Stimulated activated CD8-positive, alpha-beta memory T cell treated with anti-CD3 and anti-CD28 coated beads, Interleukin-4, amount 100 ng/mL, for 4 hours (primary cell): ENCODE measurements around the gene MRPL40.

Source experiments
- DNase-seq, 2 donors: peaks; one replicate each; pipeline ENCODE4 v3.0.0-alpha.2; 2020; ENCODE audit warnings: low read depth in 2 of 2, low spot score in 1 of 2

The MRPL40 gene

GRCh38 chr22:19432133-19432851, at the start of gene MRPL40:
MRPL40 (plus strand) TSS chr22:19432545; CDS start chr22:19432555, 10 bp downstream.
- peak; percentile 65 to 84 for DNase-seq

DNA sequence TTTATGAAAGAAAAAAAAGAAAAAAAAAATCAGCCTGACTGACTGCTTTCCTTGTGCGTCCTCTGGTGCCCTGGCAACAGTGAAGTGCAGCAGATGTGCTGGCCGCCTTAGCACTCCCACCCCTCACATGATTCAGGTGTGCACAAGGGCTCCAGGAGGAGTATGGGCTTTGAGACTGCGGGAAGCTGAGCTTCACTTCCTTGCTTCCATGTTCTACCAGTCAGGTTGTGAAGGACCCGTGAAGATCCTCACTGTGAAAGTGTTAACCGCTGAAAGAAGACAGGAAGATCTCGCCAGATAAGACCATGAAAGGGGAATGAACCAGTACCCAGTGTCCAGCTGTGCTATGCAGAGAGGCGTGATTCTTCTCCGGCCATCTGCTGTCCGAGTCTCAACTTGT, 49.1 kb upstream of the MRPL40 start:
- DNase-seq, result no peak

DNA sequence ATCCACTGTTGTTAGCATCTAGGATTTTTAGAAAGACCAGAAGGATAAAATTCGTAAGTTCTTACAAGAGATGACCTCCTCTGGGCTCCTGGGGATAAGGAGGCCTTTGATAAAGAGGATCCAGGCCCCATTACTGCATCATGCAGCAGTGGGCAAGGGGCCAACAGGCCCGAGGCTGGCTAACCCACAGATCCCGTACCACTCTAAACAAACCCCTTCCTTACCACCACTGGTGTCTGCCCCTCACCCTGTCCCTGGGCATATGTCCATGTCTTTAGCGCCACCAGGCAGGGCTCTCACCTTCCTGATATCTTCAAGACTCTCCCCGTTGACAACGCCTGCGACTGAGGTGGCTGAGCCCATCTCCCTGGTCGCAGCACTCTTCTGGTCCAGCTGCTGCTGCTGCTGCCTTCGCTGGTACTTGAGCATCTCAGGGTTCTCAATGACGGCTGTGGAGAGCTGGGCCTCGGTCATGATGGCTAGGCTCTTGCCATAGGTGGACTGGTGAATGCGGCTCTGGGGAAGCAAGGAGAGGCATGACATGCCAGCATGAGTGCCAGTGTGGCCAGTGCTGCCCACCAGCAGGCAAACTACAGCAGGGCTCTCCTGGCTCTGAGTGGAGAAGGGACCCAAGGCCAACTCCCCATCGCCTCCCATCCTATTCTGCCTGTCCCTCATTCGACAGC, 47.0 kb upstream of the MRPL40 start:
- DNase-seq, result no peak

GRCh38 chr22:19386248-19386647, 46.1 kb upstream of the MRPL40 start:
- DNase-seq, result no peak

DNA sequence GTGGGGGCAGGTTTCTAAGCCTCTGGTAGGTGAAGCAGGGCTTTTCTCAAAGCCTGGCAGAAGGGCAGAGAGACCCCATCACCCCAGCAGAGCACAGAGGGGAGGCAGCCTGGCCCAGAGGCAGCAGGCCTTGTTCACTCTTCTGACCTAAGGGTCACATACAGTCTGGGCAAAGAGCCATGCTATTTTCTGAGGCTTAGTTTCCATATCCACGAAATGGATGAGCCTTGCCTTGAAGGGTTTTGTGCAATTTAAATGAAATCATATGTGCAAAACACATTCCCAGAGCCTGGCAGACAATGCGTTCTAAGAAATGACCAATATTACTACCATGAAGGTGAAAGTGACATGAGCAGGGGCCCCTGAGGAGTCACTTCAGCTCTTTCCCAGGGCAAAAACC, 45.3 kb upstream of the MRPL40 start:
- DNase-seq, result no peak

DNA sequence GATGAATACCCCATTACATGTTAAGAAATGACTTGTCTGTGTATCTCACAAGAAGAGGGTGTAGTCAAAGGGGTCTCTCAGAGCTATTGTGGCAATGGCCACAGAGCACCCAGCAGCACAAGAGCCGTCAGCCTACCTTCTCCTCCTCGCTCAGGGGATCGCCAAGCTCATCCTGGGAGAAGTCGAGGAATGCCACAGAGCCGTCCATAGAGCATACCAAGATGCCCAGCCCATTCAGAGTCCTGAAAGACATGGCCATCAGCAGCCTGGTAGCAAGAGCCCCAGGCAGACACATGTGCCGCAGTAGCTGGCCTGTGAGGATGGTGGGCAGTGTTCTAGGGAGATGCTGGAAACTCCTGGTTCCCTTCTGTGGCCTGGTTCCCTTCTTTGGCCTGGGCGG, 44.8 kb upstream of the MRPL40 start:
- DNase-seq, result no peak

- no peak for DNase-seq
These were observed 38.6 kb upstream of the MRPL40 start for GRCh38 chr22:19393704-19394103.

GRCh38 chr22:19394274-19395050, 37.9 kb upstream of the MRPL40 start:
- DNase-seq, result no peak

DNA sequence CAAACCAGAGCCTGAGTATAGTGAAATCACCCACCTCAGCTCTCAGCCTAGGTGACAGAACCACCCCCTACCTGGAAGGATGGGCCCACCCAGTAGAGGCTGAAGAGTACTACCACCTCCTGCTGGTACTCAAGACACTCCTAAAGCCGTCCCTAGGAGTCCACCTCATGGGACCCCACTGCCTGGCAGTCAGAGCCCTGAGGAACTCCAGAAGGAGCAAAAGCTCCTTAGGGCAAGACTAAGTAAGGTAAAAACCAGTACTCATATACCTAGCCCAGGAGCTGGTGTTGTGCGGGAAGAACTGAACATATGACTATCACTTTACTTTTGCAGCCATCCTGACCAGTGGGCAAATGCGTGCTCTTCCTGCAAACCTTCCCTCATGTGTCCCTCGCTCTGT, 37.1 kb upstream of the MRPL40 start:
- DNase-seq, result no peak

GRCh38 chr22:19396561-19396933, 35.8 kb upstream of the MRPL40 start:
- no peak for DNase-seq

GRCh38 chr22:19396934-19397733, 35.2 kb upstream of the MRPL40 start:
- DNase-seq, result no peak

- no peak for DNase-seq
These were observed 34.6 kb upstream of the MRPL40 start for GRCh38 chr22:19397734-19398104.

DNA sequence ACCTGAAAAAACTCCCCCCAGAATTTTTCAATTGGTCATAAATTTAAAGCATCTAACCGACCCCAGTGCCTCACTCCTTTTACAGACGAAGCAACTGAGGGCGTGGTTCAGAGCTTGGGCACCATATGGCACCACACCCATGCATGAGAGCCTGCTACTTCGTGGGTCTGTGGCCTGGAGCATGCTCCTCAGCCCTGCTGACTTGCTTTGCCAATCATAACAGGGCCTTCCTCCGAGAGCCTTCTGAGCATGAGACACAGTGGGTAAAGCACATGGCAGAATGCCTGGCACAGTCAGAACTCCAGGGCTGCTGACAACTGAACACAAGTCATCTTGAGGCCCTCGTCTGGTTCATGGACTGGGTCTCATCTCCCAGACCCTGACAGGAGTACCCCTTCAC, 34.1 kb upstream of the MRPL40 start:
- no peak for DNase-seq

DNA sequence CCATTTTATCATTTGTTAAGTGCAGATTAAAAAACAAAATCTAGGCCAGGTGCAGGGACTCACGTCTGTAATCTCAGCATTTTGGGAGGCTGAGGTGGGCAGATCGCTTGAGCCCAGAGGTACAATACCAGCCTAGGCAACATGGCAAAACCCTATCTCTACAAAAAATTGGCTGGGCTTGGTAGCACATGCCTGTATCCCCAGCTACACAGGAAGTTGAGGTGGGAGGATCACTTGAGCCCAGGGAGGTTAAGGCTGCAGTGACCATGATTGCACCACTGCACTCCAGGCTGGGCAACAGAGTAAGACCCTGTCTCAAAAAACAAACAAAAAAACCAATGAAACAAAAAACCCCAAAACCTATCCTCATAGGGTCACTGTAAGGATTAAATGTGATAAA, 33.7 kb upstream of the MRPL40 start:
- no peak for DNase-seq

DNA sequence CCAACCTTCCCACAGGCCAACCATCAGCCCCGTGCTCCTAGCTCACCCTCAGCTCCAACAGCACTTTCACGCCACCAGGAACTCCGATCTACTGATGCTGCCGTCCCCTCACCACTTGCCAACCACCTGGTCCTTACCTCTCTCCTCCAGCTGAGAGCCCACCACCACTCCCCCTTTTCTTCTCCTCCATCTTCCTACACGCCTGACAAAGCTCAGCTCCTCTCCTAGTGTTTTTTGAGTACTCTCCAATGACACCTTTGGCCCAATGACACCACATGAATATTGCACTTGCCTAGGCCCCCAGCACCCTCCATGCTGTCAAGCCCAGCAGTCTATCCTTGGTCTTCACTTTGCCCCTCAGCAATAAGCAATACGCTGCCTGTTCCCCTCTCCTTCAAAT, 31.5 kb upstream of the MRPL40 start:
- DNase-seq, result no peak

GRCh38 chr22:19401483-19401882, 30.9 kb upstream of the MRPL40 start:
- DNase-seq, result no peak

- DNase-seq, result no peak
These were observed 29.6 kb upstream of the MRPL40 start for GRCh38 chr22:19402642-19403191.

DNA sequence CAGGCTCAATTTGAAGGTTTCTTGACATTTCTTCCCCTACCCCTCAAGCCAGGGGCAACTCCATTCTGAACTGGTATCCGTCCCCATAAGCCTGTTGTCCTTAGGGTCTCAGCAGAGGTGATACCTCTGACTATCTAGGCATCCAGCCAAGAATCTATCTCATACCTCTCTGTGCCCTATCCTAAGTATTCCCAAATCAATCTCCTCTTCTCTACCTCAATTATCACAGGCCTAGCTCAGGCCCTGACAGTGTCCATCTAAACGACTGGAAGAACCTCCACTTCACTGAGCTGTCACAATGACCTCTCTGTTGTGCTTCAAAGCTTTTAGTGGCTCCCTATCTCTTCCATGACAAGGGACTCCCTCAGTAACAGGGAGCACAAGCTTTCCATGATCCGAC, 27.7 kb upstream of the MRPL40 start:
- no peak for DNase-seq

DNA sequence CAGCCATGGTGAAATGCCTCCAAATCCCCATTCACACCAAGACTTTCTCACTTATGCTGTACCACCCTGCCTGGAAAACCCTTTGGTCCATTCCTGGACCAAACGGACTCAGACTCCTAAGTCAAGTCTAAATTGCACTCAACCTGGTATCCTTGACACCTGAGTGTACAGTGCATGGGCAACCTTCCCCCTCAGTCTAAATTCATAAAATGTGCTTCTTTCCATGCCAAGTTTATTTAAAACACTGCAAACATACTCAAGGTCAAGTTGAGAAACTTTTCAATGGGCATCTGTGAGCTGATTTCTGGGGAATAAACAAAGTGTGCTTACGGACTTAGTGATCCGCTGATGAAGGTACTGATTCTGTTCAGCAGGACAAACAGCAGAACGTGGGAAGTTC, 27.2 kb upstream of the MRPL40 start:
- no peak for DNase-seq

DNA sequence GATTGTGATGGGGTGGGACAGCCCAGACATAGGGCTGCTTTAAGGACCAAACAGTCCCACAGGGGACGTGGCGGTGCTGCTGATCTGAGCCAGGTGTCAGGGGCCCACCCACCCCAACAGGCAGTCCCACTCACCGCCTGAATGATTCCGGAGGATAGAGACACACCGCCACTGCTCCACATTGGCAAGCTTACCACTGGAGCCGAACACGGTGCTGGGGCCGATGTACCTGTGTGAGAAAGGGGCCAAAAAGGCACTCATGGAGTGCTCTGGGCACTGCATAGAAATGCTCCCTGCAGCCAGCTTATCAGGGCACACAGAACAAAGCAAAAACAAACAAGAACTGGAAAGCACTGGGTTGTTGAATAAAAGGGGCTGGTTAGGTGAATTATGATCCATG, 26.7 kb upstream of the MRPL40 start:
- no peak for DNase-seq

DNA sequence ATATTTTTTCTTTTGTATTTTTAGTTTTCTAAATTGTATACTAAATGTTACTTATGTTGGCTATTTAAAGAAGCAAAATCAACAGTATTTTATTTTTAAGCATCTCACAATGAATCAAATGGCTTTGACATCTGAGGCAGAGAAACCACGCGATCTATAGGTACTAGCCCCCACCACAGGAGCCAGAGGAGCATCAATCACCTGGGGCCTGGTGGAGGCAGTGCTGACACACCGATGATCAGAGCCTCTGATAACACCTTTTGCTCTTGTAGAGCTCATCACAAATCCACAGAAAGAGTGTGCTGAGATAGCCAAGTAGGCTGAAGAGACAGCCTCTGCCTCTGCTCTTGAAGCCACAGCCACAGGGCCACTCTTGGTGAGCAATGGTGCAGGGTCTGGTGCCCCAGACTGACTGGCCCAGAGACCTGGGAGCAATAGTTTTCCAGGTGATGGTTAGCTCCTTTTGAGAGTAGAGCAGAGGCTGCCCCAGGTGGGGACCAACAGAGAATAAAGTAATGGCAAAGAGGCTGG, 26.0 kb upstream of the MRPL40 start:
- no peak for DNase-seq
